ENCODE measurements around the gene ANKRD44.

The ANKRD44 gene

GRCh38 chr2:197191940-197192322, 118.6 kb downstream of the ANKRD44 start:
- no peak for DNase-seq (ENCODE audit: low read depth, low spot score)
- in situ Hi-C loops (cut with HindIII; ENCODE audit: low sequenced_read_pairs) = no loop called here
- H3K4me3 ChIP-seq (ENCODE audit: low read depth, low read length) = no peak overlapping the region
- TF ChIP-seq CTCF (IDR thresholded peaks at IDR 0.05; ENCODE audit: low read depth, low read length) = no peak

- H3K4me3 ChIP-seq (ENCODE audit: low read depth, low read length) = no peak overlapping the region
- DNase-seq (ENCODE audit: low read depth, low spot score) = peak; percentile 50
- TF ChIP-seq CTCF (IDR thresholded peaks at IDR 0.05; ENCODE audit: low read depth, low read length) = peak; percentile 51
- in situ Hi-C loops (cut with HindIII; ENCODE audit: low sequenced_read_pairs) = no loop called here
Observed at GRCh38 chr2:197191177-197191939, 119.2 kb downstream of the ANKRD44 start.

- DNase-seq (ENCODE audit: low read depth, low spot score) = no peak
- in situ Hi-C loops (cut with HindIII; ENCODE audit: low sequenced_read_pairs) = no loop called here
- TF ChIP-seq CTCF (IDR thresholded peaks at IDR 0.05; ENCODE audit: low read depth, low read length) = no peak
- H3K4me3 ChIP-seq (ENCODE audit: low read depth, low read length) = no peak overlapping the region
Observed at GRCh38 chr2:197190100-197190432, 120.5 kb downstream of the ANKRD44 start.

GRCh38 chr2:197189426-197190099, 121.0 kb downstream of the ANKRD44 start:
- TF ChIP-seq CTCF (IDR thresholded peaks at IDR 0.05; ENCODE audit: low read depth, low read length) = no peak
- in situ Hi-C loops (cut with HindIII; ENCODE audit: low sequenced_read_pairs) = no loop called here
- H3K4me3 ChIP-seq (ENCODE audit: low read depth, low read length) = no peak overlapping the region
- no peak for DNase-seq (ENCODE audit: low read depth, low spot score)

- in situ Hi-C loops (cut with HindIII; ENCODE audit: low sequenced_read_pairs) = no loop called here
- no peak for TF ChIP-seq CTCF (IDR thresholded peaks at IDR 0.05; ENCODE audit: low read depth, low read length)
- DNase-seq (ENCODE audit: low read depth, low spot score) = no peak
- H3K4me3 ChIP-seq (ENCODE audit: low read depth, low read length) = no peak overlapping the region
Observed at GRCh38 chr2:197185676-197186075, 124.9 kb downstream of the ANKRD44 start.

GRCh38 chr2:197184959-197185586, 125.5 kb downstream of the ANKRD44 start:
- in situ Hi-C loops (cut with HindIII; ENCODE audit: low sequenced_read_pairs) = no loop called here
- TF ChIP-seq CTCF (IDR thresholded peaks at IDR 0.05; ENCODE audit: low read depth, low read length) = no peak
- H3K4me3 ChIP-seq (ENCODE audit: low read depth, low read length) = no peak overlapping the region
- DNase-seq (ENCODE audit: low read depth, low spot score) = peak; percentile 79
